ENCODE data around the gene DESI2.

Gene DESI2
- 39.2 reads per million, percentile 63 among the genes with 10 or more reads in this experiment for total RNA-seq

GRCh38 chr1:244652623-244653438 is at the start of gene DESI2:
Gene DESI2 (plus strand): TSS chr1:244653126. CDS start chr1:244653314, 188 bp downstream.
- peak; percentile 99 for DNase-seq

- DNase-seq = no peak
These were observed 49.4 kb upstream of the DESI2 start for GRCh38 chr1:244603498-244603897.

- no peak for DNase-seq
These were observed 47.0 kb upstream of the DESI2 start for GRCh38 chr1:244605835-244606370.

GRCh38 chr1:244614113-244614836 is 38.7 kb upstream of the DESI2 start:
- no peak for DNase-seq

GRCh38 chr1:244614879-244615278 is 38.0 kb upstream of the DESI2 start:
- DNase-seq = no peak

- no peak for DNase-seq
These were observed 37.6 kb upstream of the DESI2 start for GRCh38 chr1:244615301-244615700.

- no peak for DNase-seq
These were observed 26.2 kb upstream of the DESI2 start for GRCh38 chr1:244626709-244627108.

GRCh38 chr1:244628789-244629188 is 24.1 kb upstream of the DESI2 start:
- DNase-seq = no peak

GRCh38 chr1:244633140-244633539 is 19.8 kb upstream of the DESI2 start:
- DNase-seq = no peak

GRCh38 chr1:244634546-244634945 is 18.4 kb upstream of the DESI2 start:
- no peak for DNase-seq

GRCh38 chr1:244636488-244637259 is 16.3 kb upstream of the DESI2 start:
- DNase-seq = no peak

- no peak for DNase-seq
These were observed 13.4 kb upstream of the DESI2 start for GRCh38 chr1:244639561-244639960.

- no peak for DNase-seq
These were observed 12.0 kb upstream of the DESI2 start for GRCh38 chr1:244640917-244641316.

GRCh38 chr1:244642526-244642925 is 10.4 kb upstream of the DESI2 start:
- no peak for DNase-seq

GRCh38 chr1:244642988-244643387 is 9.9 kb upstream of the DESI2 start:
- no peak for DNase-seq

- no peak for DNase-seq
These were observed 7.5 kb upstream of the DESI2 start for GRCh38 chr1:244645414-244645813.

GRCh38 chr1:244645890-244646289 is 7.0 kb upstream of the DESI2 start:
- no peak for DNase-seq

GRCh38 chr1:244647819-244648218 is 5.1 kb upstream of the DESI2 start:
- no peak for DNase-seq

GRCh38 chr1:244651956-244652622 is 837 bp upstream of the DESI2 start:
- DNase-seq = no peak

- DNase-seq = no peak
These were observed 647 bp downstream of the DESI2 start for GRCh38 chr1:244653439-244654107.

- DNase-seq = no peak
These were observed 1.4 kb downstream of the DESI2 start for GRCh38 chr1:244654108-244655038.
